LNCAP (cell line): ENCODE results near the gene KCNMB1.

Source experiments
- TF ChIP-seq, protein P1 (sequence below): fragments of 450-650 bp; IDR thresholded peaks from 2 replicates; pipeline ENCODE4 v1.5.1; 2017; ENCODE audit warnings: mild to moderate bottlenecking

Gene KCNMB1

DNA sequence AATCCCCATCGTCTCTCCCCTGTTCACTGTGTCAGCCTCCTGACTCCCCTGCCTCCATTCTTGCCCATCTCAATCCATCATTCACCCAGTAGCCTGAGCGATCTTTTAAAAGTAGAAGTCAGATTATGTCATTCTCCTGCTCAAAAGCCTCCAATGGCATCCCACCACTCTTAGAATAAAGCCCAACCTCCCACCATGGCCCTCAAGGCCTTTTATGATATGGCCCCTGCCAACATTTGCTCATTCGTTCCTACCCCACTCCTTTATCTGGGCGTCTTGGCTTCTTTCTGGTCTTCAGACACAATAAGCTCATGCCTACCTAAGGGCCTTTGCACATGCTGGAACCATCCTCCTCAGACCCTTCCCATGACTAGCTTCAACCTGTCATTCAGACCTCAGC lies 35.5 kb upstream of the KCNMB1 start:
- TF ChIP-seq, protein P1, sequence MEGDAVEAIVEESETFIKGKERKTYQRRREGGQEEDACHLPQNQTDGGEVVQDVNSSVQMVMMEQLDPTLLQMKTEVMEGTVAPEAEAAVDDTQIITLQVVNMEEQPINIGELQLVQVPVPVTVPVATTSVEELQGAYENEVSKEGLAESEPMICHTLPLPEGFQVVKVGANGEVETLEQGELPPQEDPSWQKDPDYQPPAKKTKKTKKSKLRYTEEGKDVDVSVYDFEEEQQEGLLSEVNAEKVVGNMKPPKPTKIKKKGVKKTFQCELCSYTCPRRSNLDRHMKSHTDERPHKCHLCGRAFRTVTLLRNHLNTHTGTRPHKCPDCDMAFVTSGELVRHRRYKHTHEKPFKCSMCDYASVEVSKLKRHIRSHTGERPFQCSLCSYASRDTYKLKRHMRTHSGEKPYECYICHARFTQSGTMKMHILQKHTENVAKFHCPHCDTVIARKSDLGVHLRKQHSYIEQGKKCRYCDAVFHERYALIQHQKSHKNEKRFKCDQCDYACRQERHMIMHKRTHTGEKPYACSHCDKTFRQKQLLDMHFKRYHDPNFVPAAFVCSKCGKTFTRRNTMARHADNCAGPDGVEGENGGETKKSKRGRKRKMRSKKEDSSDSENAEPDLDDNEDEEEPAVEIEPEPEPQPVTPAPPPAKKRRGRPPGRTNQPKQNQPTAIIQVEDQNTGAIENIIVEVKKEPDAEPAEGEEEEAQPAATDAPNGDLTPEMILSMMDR = no peak

DNA sequence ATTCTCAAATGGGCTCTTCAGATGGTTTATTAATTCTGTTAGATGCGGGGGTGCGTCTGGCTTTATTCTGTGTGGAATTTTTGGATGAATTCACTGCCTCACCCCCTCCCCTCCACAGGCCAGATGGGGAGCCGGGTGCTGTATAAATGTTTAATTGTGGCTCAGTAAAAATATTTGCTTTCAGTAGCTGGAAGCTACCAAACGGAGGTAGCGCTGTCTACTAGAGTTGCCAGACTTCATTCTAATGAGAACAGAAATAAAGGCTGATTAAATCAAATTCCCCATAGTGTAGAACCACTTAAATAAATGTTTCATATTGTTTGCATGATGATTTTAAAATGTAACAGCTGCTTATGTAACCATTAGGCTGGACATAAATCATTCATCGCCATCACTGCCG lies 34.5 kb upstream of the KCNMB1 start:
- TF ChIP-seq, protein P1 = no peak

DNA sequence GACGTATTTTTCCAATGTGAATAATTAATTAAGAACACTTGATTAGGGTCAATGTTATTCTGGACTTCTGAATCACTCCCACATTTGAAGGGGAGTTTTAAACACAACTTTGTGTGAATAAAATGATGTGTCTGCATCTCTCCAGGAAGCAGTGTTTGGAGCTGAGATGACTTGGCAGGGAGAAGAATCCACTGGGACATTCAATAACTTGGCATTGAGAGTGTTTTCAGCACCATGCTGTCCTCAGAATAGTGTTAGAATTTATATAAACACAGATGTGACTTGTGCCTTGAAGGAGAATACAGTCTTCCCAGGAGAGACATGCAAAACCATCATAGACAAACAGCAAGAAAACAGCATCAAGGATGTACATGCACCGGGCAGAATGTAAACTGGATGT lies 32.7 kb upstream of the KCNMB1 start:
- TF ChIP-seq, protein P1 = no peak

DNA sequence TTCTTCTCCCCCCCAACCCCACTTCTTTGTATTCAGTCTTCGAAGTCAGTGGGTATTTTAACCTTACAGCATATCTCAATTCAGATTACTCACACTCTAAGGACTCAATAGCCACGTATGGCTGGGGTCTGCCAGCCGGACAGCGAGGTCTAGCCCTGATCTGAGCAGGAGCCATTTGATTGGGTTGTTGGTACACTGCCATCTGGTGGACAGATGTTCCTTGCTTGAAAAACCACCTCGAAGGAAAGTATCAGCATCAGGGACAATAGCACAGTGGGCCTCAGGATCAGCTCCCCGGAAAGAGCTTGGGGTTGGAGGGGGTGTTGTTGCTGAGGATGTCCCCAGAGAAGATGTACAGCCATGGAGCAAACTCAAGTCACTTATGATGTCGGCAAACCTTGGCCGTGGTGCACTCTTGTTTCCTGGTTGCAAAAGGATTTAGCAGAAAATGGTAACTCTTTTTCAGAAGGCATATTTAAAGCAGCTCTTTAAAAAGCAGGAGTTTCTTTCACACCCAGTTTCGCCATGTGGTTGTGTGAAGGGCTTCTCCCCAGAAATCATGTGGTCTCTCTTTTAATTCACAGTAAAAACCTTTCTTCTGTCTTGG lies 31.7 kb upstream of the KCNMB1 start:
- TF ChIP-seq, protein P1 = peak; percentile 80

DNA sequence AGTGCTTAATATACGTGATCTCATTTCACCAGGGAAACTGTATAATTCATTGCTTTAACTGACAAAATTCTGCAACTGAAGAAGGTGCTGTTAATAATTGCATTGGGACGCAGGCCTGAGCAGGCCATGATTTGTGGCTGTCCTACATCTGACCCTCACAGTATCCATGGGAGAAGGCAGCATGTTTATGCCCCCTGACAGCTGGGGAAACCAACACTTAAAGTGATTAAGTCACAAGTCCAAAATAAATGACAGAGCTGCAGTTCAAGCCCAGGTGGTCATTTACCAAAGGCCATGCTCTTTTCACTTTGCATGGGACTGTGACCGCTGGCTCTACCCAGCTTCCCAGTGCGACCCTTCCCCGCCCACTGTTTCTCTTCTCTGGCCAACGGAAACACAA lies 30.5 kb upstream of the KCNMB1 start:
- TF ChIP-seq, protein P1 = no peak

DNA sequence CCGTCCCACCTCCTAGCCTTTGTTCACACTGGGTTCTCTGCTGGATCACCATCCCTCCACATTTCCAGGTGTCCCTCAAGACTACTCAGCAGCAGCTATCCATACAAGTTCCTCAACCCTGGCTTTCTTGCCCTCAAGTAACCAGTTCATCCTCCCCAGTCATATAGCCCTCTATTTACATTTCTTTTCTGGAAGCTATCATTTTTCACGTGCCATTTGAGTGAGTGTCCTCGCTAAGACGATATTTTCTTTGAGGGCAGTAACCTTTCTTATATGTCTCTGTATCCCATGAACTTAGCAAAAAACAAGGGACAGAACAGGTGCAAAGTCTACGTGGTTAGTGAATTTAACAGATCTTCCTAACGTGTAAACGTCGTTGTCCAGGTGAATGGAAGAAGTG lies 29.6 kb upstream of the KCNMB1 start:
- TF ChIP-seq, protein P1 = no peak

DNA sequence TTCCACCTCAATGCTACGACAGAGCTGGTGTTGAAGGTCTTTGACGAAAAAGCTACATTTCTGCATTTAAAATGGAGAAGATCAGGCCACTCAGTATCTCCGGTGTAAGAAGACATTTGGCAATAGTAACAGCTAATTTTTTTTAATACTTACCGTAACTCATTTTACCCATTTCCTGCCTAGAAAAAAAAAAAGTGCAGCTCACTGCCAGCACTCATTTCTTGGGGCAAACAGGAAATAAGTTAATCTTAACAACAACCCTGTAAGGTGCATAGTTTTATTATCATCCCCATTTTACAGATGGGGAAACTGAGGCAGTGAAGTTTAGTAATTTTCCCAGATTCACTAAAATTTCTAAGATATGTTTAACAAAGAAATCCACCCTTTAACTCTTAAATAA lies 27.4 kb upstream of the KCNMB1 start:
- TF ChIP-seq, protein P1 = no peak

DNA sequence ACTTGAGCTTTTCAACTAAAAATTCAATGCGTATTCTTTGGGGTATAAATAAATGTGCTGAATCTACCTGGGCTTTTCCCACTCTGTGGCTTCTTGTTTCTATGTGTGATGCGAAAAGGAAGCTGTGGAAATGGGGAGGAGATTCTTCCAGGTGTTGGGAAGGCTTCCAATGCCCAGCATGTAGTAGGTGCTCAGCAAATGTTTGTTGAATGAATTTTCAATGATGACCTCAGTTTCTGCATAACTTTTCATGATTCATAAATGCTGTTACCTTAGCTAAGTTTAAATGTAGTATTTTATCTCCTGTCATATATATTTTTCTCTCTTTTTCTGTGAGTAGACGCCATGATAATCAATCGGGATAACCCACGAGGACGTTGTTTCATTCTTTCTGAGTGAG lies 25.6 kb upstream of the KCNMB1 start:
- TF ChIP-seq, protein P1 = no peak
